HG03280 (cell line): Measurements from ENCODE around the gene SOX6.

Experiments used
- ATAC-seq: cut with Tn5 transposase; IDR thresholded peaks from one replicate; pipeline ENCODE4 v1.9.1; 2021; ENCODE audit warnings: mild to moderate bottlenecking, moderate library complexity; ENCODE audit not compliant: unreplicated experiment

Gene SOX6

DNA sequence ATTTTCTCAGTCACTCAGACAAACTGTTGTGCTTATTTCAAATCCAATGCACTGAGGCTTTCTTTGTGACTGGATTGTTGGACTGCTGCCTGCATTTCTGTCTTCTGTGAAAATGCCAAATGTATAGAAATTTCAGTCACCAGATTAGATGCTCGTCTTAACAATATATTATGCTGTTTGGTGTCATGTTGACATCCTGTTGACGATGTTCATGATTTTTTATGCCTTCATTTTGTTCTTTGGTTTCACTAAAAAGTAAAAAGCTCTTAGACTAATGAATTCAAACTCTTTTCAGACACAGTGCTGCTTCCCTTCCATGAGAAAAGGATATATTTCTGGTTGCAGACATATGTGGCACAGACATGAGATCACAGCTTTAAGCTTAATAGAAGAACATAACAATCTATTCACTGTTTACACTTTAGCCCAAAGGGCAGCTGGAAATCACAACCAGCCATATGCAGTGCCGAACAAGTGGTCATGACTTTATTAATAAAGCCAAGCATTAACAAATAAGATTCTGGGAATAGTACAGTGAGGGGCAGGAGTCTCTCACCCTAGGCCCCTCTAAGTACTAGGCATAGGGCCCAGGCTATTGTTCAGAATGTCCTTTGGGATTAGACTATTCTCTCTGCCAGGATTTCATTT is 9.4 kb upstream of the SOX6 start:
- no peak for ATAC-seq

DNA sequence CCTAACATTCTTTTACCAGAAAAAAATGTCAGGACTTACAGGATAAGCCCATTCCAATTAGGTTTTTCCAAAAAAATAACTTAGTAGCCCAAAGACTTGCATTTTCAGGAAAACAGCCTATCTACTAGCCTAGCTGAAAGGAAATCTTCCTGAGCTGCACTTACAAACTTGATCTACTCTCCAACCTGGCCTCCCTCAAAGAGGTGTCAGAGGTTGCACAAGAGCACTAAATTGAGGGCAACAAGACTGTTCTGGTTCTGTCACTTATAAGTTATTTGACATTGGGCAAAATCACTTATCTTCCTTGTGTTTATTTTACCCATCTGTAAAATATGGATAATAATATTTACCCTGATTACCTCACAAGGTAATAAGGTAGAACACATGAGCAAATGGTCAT is 7.9 kb upstream of the SOX6 start:
- no peak for ATAC-seq

DNA sequence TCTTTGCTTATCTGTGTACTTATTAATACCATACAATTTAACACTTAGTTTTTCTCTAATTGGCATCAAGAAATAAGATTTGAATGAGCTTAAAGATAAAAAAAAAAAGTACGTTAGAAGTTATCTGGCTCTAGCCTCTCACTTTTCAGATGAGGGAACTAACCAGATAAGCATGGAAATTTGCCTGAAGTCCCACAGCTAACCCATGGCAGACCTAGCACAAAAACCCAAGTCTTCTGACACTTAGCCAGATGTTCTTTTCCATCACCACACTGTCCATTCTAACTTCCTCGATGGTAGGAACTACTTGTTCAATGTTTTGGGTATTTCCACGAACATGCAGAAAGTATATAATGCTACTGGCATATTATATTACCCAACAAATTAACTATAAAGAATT is 7.4 kb upstream of the SOX6 start:
- ATAC-seq = no peak

DNA sequence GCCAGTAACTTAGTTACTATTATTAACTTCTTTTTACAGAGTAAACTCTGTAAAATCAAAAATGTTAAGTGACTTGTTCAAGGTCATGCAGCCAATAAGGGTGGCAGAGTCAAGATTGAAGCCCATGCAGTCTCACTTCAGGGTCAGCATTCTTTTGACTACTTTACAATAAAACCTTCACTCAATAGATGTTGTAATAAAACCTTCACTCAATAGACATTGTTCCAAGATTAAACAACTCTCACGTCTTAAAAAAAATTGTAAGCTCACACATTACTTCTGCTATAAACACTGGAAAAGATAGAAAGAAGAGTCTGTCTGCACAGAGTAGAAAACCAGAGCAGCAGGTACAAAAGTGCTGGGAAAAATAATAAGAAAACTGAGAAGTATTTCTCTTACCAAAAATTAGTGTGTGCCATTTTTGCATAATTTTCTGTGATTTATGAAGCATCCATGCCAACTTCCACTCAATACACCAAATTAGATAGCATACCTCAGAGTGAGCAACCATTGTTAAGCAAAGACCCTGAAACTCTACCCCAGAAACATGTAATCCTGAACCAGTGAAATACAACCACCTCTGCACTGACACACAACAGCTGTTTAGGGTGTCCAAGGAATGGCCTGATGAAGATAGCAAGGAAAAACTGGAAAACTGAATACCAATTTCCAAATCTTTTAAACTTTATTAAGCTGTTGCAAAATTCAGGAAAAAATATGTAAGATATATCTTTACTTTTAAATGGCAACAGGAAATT is 4.9 kb upstream of the SOX6 start:
- no peak for ATAC-seq

DNA sequence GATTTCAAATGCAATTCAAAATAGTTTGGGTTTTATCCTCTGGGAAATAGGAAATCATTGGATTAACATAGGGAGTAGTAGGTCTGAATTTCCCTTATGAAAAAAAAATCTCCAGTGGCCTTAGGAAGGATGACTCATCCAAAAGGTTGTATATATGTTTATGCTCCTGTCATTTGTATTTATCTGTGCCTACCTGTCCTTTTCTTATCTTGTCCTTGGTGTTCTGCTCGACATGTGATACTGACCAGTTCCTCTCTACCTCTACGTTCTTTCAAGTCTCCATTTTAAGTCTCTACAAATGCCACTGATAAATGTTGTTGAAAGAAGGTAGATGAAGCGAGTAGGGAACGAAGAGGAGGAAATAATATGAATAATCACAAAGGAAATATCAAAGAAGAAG is 3.0 kb upstream of the SOX6 start:
- no peak for ATAC-seq

DNA sequence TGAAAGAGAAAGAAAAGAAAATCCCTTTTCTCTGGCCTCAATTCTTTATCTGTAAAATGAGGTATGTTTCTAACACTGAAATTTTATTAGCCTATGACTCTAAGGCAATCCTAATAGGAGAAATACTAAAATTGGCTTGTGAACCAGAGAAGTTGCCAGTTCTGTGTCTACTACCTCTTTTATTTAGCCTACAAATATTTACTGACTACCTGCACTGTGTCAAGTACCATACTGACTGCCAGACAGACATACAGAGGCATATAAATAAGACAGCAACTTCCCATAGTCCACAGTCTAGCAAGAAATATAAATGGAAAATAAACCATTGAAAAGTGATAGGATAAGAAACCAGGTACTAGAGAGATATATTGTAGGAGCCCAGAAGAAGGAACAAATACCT is 2.4 kb upstream of the SOX6 start:
- no peak for ATAC-seq

DNA sequence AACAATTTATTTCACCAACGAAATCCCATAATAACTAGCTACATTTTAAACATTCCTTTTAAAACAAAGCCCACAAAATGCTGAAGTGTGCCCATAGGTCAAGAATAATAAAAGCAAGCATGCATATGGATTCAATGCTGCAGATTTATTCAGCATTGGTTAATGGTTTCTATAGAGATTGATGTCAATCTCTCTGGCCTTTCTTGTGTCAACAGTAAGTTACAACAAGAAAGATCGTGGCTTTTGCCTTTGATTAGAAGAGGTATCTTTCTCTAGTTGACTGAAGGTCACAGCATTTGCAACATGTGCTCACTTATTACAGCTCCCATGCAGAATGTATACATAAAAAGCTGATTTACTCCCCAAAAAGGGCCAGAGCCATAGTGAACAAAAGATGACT is 1.4 kb upstream of the SOX6 start:
- no peak for ATAC-seq

DNA sequence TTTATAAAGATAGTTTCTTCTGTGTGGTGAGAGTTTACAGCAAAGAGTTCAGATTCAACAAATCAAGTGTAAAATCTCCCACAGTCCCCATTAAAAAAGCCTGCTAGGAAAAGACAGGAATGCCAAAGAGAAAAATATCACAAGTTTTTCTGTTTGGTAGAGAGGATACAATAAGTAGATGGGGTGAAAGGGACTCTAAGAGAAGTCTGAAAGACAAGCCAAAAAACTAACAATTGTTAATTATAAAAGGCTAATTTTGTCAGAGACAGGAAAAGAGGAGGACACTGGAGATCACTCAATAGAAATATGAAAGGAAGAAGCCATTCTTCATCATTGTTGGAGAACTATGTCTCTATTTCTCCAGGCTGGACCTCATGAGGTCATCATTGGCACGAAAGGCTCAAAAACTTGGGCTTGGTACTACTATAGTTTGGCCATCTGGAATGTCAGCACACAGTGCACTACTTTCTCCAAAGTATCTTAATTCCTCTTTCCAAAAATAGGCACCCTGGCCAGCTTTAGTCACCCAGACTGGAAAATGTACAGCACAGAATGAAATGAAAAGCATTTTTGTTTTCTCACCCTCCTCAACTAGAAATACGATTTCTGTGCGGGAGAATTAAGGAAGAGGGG is 531 bp upstream of the SOX6 start:
- no peak for ATAC-seq

DNA sequence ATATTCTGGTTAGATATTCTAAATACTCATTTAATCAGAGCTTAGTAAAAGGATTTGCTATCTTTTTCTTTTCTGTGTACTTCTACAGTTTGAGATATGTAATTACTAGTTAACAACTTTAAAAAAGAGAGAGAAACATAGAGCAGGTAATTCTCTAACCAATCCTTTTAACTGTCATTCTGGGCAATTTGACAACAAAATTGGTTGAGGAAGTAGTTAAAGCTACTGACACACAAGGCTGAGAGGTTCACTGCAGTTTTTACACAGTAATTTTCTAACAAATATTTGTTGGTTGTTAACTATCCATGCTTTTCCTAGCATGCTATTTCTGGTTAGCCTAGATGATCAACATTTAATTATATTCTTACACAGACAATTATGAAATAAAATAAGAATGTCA is 3.6 kb downstream of the SOX6 start:
- no peak for ATAC-seq

DNA sequence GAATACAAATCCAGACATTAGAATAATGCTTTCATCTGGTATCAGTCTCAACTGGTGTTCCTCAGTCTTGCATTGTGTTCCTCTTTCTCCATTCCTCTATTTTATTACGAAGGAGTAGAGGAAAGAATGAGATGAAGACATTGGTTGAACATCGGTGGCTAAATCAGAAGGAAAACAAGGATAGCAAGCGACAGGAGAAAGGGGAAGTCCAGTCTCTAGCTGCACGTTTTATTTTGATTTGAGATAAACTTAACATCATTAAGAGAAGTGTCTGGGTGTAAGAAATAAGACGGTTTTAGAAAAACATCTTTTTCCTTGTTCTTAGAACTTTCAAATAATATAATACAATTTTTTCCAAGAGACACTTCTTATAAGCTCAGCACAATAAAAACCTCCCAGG is 6.2 kb downstream of the SOX6 start:
- ATAC-seq = no peak

DNA sequence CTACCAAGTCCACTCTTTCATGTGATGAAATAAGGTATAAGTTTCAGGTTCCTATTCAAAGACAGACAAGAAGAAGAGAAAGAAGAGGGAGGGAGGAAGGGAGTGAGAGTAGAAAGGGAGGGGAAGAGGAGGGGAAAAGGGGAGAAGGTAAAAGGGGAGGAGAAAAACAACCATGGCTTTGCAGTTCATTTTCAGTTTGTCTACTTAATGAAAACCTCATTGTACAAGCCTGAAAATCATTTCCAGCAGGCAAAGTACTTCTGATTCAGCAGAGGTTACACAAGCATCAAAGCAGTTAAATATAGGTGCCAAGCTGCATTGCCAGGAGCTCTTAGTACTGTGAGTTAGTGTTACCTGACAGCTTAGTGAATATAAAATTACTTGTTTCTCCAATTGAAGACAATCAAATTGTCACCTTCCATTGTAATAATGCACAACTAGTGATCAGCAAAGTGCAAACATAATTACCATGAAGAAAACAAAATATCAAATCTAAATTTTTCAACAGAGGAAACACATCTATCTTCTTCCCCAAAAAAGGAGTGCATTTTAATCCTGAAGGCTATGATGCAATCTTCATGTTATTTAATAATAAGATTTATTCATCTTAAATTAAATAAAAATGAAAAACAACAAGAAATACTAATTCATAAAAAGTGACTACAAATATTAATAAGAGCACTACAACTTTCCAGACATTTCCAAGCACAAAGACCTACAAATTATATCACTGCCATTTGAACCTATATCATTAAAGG is 8.2 kb downstream of the SOX6 start:
- no peak for ATAC-seq

DNA sequence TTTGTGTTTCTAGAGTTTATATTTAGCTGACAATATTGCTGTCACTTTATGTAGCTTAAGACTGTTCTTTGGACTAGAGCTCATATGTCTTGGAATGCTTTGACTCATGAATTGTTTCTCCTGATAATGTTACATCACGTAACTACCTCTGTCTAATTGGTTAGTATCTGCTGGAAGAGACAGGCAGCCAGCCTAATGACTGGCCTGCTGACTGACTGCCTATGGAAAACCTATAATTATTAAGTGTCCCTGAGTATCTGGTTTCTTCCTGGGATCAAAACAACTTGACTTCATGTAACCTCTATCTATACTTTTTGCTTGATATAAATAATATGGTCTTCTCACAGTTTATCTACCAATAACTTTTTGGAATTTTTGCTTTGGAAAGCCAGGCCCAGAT is 9.4 kb downstream of the SOX6 start:
- ATAC-seq = no peak

DNA sequence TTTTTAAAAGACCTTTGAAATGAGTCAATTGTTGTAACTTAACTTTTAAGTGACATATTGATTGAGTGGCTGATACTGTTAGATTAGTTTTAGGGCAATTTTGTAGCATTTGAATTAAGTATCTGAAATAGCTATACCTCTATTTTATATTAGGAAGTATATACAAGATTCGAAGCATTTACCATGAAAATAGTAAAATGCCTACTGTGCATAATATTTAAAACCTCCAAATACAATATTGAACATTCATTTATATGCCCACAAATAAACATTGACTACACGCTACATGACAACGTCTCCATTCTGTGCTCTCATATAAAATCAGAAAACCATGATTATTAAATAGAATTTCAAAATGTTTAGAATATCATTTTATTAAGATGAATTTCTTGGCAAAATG is 14.5 kb downstream of the SOX6 start:
- no peak for ATAC-seq

DNA sequence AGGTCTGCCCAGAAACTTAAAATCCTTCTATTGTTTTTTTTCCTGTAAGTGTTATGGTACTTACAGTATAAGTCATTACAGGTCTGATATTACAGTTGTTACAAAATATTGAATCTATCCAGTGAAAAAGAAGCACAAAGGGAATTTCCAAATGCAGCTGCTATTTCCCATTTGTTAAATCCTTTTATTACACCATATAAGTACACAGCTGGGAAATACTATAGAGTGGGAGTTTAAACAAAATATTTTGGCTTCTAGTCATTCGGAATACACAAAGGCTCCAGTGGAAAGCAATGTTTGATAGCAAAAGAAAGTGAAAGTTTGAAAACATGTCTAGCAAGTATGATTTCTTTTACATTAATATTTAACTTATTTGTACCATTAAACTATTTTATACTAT is 18.0 kb downstream of the SOX6 start:
- ATAC-seq = no peak

DNA sequence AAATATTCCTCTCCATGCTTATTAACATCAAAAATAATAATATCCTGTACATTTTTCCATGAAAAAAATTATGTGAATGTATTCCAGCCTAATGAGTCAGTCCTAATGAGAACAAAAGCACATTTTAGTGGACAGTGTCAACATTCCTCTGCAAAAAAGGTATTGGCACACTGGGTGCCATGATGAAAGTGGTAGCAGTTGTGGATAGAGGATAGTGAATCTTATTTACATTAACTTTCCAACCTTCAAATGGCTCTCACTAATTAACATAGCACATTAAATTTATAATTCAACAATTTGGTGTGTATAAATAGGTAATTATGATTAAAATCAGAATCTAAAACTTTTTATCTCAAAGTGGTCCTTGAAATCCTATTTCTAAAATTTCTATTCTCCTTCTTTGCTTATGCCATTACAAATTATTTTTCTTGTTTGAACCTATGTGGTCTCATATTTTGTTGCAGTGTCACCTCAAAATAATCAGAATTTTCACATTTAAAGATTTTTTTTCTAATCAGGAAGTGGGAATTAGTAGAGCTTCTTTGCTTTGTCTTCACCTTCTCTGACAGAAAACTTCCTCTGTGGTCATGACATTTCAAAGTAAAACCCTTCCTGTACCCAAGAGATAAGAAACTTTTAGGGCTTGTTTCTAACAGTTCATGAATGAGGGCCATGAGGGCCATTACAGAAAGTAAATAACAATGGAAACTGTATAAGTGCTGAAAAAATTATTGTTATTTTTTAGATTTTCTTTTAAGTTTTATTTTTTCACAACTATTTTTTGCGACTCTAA is 18.7 kb downstream of the SOX6 start:
- no peak for ATAC-seq

DNA sequence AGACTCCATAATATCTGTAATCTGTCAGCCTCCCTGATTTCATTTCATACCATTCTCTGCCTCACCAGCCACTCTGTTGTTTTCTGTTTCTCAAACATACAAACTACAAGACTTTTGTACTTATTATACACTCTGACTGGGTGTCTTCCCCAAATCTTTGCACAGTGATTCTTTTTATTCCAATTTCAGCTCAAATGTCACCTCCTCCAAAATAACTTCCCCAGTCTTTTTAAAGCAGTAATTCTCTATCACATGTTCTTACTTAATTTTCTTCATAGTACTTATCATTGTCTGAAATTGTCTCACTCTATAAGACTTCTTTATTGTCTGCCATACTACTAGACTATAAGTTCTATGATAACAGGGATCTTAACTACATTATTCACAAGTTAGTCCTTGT is 19.6 kb downstream of the SOX6 start:
- ATAC-seq = no peak

DNA sequence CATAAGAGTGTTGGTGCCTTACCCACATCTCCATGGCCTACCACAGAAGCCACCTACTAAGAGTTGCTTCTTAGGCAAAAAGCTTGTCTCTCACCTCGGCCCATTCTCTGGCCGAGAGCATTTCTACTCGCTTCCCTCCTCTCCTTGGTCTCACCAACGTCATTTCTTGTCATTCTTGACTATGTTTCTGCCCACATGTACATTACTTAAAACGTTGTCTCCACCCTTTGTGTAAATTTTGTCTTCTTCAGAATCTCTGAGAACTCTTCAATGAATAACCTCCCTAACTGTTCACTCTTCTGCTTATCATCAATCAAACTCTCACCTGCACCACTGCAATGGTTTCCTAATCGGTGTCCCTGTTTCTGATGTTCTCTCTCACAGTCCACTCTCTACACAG is 20.1 kb downstream of the SOX6 start:
- no peak for ATAC-seq

DNA sequence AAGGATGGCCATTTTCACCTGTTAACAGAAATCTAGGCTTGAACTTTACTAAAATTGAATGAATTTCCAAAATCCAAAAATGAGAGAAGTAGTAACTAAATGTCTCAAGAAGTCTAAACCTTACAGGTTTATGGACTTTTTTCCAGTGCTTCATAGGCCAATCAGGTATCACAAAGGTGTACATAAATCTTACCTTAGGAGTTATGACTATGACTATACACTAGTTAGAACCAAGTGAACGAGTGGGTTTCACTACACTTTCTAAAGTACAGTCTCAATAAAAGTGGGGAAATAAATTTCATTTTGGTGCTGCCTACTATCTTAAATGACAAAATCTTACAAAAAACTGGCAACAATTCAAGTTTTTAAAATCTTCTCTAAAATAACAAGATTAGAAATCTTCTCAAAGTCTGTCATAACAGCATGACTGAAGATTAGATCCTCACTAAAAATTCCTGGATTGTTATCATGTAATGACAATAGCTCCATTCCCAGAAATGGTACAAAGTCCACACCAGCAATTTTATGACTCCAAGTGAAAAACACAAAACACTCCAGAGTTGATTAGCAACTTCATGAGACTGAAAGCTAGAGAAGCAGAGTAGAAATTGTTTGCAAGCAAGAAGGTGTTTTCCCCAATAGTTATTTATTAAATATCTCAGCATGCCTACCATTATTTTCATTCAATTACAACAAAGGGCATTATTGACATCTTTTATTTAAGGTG is 20.9 kb downstream of the SOX6 start:
- no peak for ATAC-seq

DNA sequence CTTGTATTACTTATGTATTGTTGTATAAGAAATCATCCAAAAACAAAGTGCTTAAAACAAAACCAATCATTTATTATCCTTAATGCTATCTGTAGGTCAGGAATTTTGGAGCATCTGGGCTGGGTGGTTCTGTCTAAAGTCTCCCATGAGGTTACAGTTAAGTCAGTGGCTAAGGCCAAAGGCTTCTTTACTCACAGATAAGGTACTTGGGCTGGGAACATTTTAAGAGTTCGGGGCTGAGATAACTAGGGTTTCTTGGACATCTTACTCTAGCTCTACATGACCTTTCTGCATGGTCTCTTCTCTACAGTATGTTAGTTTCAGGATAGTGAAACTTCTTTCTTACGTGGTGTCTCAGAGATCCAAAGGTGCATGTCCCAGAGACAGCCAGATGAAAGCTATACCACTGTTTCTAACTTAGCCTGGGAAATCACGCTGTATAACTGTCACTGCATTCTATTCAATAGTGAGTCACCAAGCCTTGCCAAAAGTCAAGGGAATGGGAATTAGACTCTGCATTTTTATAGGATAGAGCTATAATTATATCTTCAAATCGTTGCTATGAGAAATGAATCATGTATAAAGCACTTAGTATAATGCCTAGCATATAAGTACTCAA is 29.6 kb downstream of the SOX6 start:
- no peak for ATAC-seq

DNA sequence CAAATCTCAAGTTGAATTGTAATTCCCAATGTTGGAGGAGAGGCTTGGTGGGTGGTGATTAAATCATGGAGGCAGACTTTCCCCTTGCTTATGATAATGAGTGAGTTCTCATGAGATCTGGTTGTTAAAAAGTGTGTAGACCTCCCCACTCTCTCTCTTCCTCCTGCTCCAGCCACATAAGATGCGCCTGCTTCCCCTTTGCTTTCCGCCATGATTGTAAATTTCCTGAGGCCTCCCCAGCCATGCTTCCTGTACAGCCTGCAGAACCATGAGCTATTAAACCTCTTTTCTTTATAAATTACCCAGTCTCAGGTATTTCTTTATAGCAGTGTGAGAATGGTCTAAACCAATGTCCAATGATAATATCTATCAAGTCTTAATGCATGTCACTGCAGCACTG is 34.2 kb downstream of the SOX6 start:
- no peak for ATAC-seq
